Activated CD8-positive, alpha-beta T cell treated with anti-CD3 and anti-CD28 coated beads for 36 hours (primary cell): Measurements from ENCODE around the gene OR51I2. TPM values are rescaled to one million over a fixed set of nuclear protein-coding genes. Genes with fewer than 3 reads are reported as not detected.

ENCODE experiments used
- ATAC-seq: fragments of 200-7000 bp; cut with Tn5 transposase; one replicate; pipeline ENCODE4 v1.10.0; 2021; ENCODE audit warnings: mild to moderate bottlenecking, moderate library complexity
- CTCF ChIA-PET: fragments of 350-600 bp; sonication (Branson Sonifier 250); formaldehyde crosslinking; loops from one replicate; lab custom pipeline; 2021; ENCODE audit warnings: antibody characterized with exemption; lab: Charles Lee
- POLR2A ChIA-PET: fragments of 350-600 bp; sonication (Branson Sonifier 250); formaldehyde crosslinking; loops from one replicate; lab custom pipeline; 2021; ENCODE audit warnings: antibody characterized with exemption; lab: Charles Lee
- DNase-seq: peaks from one replicate; pipeline ENCODE4 v3.0.0-alpha.2; 2020
- H3K27ac Mint-ChIP-seq: one replicate; pipeline ENCODE4 v1.8.0; 2021; ENCODE audit warnings: mild to moderate bottlenecking, mixed read lengths
- H3K27me3 Mint-ChIP-seq: one replicate; pipeline ENCODE4 v1.8.0; 2021; ENCODE audit warnings: mixed read lengths
- H3K36me3 Mint-ChIP-seq: one replicate; pipeline ENCODE4 v1.8.0; 2021; ENCODE audit warnings: low read depth, mixed read lengths
- H3K4me1 Mint-ChIP-seq: one replicate; pipeline ENCODE4 v1.8.0; 2021; ENCODE audit warnings: low read depth, mixed read lengths
- H3K4me3 Mint-ChIP-seq: one replicate; pipeline ENCODE4 v1.8.0; 2021; ENCODE audit warnings: mild to moderate bottlenecking, moderate library complexity, mixed read lengths
- H3K9me3 Mint-ChIP-seq: one replicate; pipeline ENCODE4 v1.8.0; 2021; ENCODE audit warnings: mixed read lengths
- intact Hi-C: fragments of 100-400 bp; cut with micrococcal nuclease; formaldehyde crosslinking; loops from one replicate; pipeline ENCODE4 v1.10.0; 2022
- total RNA-seq, 2 experiments: library from RNA; stranded (reverse); gene quantifications; one replicate each; pipeline ENCODE4 v1.2.3, GENCODE V29; 2021
- TF ChIP-seq, protein P1 (sequence below): fragments of 200-600 bp; IDR thresholded peaks from one replicate; pipeline ENCODE4 v1.8.0; 2022; ENCODE audit warnings: antibody characterized with exemption, mild to moderate bottlenecking

The OR51I2 gene, protein sequence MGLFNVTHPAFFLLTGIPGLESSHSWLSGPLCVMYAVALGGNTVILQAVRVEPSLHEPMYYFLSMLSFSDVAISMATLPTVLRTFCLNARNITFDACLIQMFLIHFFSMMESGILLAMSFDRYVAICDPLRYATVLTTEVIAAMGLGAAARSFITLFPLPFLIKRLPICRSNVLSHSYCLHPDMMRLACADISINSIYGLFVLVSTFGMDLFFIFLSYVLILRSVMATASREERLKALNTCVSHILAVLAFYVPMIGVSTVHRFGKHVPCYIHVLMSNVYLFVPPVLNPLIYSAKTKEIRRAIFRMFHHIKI
- total RNA-seq = not detected

DNA sequence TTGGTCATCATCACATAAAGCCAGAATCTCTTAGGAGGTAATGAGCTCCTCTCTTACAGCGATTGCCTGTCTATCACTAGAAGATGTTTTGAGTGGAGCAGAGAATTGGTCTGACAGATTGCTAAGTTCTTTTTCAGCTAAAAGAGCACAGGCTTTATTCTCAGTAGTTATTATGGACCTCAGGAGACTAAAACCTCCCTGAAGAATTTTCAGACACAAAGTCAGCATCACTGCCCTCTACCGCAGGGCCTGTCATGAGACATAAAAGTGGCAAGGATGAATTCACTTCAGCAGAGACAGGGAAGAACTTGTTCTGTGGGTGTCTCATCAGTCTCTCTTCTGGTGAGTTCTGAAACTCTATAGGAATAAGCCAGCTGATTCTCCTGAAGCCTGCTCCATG, at the start of gene OR51I2:
TSS of gene OR51I2 (plus strand) at position 301 of the 400 bp plus-strand sequence. CDS start 4,166 bp downstream, outside the sequence.
- intact Hi-C loops = no loop called here
- DNase-seq (no peak), ATAC-seq (no peak)
- Mint-ChIP-seq H3K27ac (no peak within 1 kb of the TSS), H3K9me3 (no peaks in the 10 kb centered on the region), H3K4me3 (no peak within 1 kb of the TSS), H3K4me1 (no peaks in the 10 kb centered on the region), H3K36me3 (no peaks in the 10 kb centered on the region), H3K27me3 (peaks cover 5% of the 10 kb centered on the region)
- TF ChIP-seq, protein P1, sequence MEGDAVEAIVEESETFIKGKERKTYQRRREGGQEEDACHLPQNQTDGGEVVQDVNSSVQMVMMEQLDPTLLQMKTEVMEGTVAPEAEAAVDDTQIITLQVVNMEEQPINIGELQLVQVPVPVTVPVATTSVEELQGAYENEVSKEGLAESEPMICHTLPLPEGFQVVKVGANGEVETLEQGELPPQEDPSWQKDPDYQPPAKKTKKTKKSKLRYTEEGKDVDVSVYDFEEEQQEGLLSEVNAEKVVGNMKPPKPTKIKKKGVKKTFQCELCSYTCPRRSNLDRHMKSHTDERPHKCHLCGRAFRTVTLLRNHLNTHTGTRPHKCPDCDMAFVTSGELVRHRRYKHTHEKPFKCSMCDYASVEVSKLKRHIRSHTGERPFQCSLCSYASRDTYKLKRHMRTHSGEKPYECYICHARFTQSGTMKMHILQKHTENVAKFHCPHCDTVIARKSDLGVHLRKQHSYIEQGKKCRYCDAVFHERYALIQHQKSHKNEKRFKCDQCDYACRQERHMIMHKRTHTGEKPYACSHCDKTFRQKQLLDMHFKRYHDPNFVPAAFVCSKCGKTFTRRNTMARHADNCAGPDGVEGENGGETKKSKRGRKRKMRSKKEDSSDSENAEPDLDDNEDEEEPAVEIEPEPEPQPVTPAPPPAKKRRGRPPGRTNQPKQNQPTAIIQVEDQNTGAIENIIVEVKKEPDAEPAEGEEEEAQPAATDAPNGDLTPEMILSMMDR = no peak
- ChIA-PET POLR2A (no interaction called here), CTCF (interaction anchor here (1.9 kb wide), 1 partner anchor 27 kb away, joined by 5 read pairs; no protein-coding TSS in a partner anchor)

DNA sequence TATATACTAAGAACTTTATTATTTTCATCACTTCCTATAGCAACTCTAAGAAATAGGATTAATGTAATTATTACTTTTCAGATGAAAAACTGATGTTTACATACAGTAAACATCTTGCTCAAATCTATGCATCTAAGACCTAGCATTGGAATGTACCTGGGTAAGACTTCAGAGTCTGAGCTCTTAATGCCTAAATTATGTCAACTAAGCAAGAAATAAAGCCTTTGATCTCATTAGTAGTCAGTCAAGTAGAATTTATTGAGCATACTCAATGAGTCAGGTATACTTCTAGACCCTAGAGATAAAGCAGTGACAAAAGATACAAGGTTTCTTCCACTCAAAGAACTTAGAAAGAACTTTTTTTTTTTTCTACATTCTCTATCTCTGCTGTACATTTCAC, 44.0 kb upstream of the OR51I2 start:
- DNase-seq = no peak
- intact Hi-C loops = no loop called here
- POLR2A ChIA-PET = no interaction called here

DNA sequence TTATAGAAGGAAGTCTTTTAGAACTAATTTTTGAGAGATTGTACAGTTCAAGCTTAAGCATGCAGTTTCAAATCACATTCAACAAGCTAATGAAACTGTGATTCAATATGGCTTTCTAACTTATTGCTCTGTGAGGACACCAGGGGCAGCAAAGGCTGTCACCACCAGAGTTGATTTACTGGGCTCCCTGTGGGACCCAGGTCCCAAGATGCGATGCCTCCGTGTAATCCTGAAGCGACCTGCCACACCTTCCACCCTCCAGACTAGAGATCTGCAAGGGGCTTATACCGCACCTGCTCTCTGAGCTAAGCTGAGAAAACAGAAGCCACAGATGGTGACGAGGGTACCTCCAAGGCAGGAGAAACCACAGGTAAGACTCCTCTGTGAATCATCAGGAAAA, 28.1 kb upstream of the OR51I2 start:
- Mint-ChIP-seq H3K4me1 (no peaks in the 10 kb centered on the region), H3K9me3 (no peaks in the 10 kb centered on the region), H3K27me3 (peaks cover 5% of the 10 kb centered on the region), H3K36me3 (no peaks in the 10 kb centered on the region), H3K27ac (no peak overlapping the region), H3K4me3 (no peak overlapping the region)
- ChIA-PET CTCF (no interaction called here), POLR2A (no interaction called here)
- intact Hi-C loops = no loop called here
- TF ChIP-seq, protein P1 = no peak
- no peak for DNase-seq
- no peak for ATAC-seq

More for the DNA sequence above, 44.0 kb upstream of the OR51I2 start:
- H3K36me3 Mint-ChIP-seq = no peaks in the 10 kb centered on the region
- no peaks in the 10 kb centered on the region for H3K4me1 Mint-ChIP-seq
- H3K9me3 Mint-ChIP-seq = no peaks in the 10 kb centered on the region
- no peak for ATAC-seq
- TF ChIP-seq, protein P1 = no peak
- H3K4me3 Mint-ChIP-seq = no peak overlapping the region
- peaks cover 11% of the 10 kb centered on the region for H3K27me3 Mint-ChIP-seq
- H3K27ac Mint-ChIP-seq = no peak overlapping the region
- CTCF ChIA-PET = no interaction called here

DNA sequence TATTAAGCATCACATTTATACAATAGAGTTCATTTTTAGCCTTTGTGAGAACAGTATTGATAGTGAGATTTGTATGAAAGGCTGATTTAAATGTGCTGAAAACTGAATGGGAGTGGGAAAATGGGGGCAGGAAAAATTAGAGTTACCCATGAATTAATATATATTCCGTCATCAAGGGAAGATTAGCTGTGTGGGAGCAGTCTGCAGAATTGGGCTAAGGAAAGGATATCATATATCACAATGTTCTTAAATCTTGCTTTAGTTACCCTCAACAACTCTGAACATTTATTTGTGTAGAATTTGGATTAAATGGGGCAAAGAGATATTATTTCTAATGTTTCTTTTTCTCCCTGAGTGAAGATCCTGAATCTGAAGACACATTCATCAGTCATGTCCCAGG, 27.3 kb upstream of the OR51I2 start, which contains the start of gene OR51Q1:
TSS of gene OR51Q1 (plus strand) at position 301 of the 400 bp plus-strand sequence. CDS start at position 391, 90 bp downstream.
- POLR2A ChIA-PET = no interaction called here
- TF ChIP-seq, protein P1 = no peak
- no peak within 1 kb of the TSS for H3K4me3 Mint-ChIP-seq
- no peak for ATAC-seq
- H3K27ac Mint-ChIP-seq = no peak within 1 kb of the TSS
- H3K36me3 Mint-ChIP-seq = no peaks in the 10 kb centered on the region
- DNase-seq = no peak
- CTCF ChIA-PET = interaction anchor here (0.6 kb wide), 1 partner anchor 12 kb away, joined by 3 read pairs; no protein-coding TSS in a partner anchor
- peaks cover 5% of the 10 kb centered on the region for H3K27me3 Mint-ChIP-seq
- intact Hi-C loops = no loop called here
- no peaks in the 10 kb centered on the region for H3K4me1 Mint-ChIP-seq
- no peaks in the 10 kb centered on the region for H3K9me3 Mint-ChIP-seq

DNA sequence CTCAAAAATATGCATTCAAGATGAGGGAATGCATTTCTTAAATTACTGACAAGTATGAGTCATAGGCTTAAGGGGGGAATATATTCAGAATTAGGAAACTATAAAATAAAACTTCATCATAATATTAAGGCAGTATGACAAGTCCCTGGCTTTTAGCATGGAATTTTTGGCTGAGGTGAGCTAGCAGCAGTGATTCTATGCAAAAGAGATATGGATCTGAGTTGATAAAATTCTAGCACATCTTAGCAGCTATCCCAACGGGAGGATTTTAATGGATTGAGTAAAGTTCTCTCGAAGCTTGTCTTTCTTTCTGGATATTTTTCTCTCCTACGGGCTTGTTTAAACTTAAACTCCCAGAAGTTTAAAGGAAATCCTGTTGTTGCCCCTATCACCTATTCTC, 26.0 kb upstream of the OR51I2 start:
- H3K4me1 Mint-ChIP-seq = no peaks in the 10 kb centered on the region
- ATAC-seq (no peak), DNase-seq (no peak)
- H3K9me3 Mint-ChIP-seq = no peaks in the 10 kb centered on the region
- H3K36me3 Mint-ChIP-seq = no peaks in the 10 kb centered on the region
- ChIA-PET CTCF (no interaction called here), POLR2A (no interaction called here)
- peaks cover 5% of the 10 kb centered on the region for H3K27me3 Mint-ChIP-seq
- TF ChIP-seq, protein P1 = no peak
- H3K27ac Mint-ChIP-seq = no peak overlapping the region
- H3K4me3 Mint-ChIP-seq = no peak overlapping the region
- intact Hi-C loops = no loop called here
